Measurements from ENCODE around the gene HAND1.

DNA sequence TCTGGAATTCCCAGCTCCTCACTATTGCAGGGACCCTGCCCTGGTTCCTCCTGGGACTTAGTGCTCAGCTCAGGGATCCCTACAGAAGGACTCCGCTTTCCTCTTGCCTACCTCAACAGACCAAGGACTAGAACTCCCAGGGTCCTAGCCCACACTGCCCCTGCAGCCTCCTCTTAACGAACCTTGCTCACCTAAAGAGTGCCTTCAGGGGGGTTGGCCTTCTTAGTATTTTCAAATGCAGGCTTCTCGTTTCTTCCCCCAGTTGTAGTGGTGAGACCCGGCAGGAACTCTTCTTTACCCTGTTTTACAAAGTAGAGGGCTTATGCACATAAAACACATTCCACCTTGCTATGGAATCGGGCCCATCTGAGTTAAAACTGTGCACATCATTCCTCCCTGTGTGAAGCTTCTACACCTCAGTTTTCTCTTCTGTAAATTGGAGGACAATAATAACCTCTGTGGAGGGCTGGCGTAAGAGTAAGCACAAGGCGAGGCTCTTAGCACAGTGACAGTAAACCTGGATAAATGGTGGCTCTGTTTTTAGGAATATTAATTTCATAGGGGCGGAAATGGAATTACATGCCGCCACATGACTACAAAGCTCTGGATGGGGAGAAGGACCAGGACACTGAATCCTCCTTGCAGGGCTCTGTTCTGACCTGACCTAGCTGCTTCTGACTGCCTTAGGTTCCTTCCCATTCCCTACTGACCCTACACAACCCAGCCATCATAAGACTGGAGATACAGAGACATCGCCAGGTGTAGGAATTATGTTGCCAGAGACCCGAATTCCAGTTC, 3.8 kb upstream of the HAND1 start:
- no peak for TF ChIP-seq CTCF (IDR thresholded peaks at IDR 0.05)
- TF ChIP-seq EP300 (IDR thresholded peaks at IDR 0.05; ENCODE audit: low read depth) = no peak
- TF ChIP-seq POLR2AphosphoS5 (IDR thresholded peaks at IDR 0.05) = no peak

Measured in transverse colon (tissue), 4 donors.